ENCODE data around the gene ARAF.

GRCh38 chrX:47540754-47541538, 20.1 kb upstream of the ARAF start:
- peak; percentile 39; the same call in 1 of the 2 replicates for TF ChIP-seq CTCF (conservative IDR thresholded peaks at IDR 0.05)
- no peak for TF ChIP-seq EZH2 (IDR thresholded peaks at IDR 0.05; ENCODE audit: low read depth)
